BE2C (cell line): ENCODE results near the gene ATIC.

ENCODE experiments used
- DNase-seq: peaks from one replicate; pipeline ENCODE4 v3.0.0-alpha.2; 2020
- H3K27me3 ChIP-seq: fragments of 250-450 bp; sonication (Bioruptor Pico); 2 replicates; pipeline ENCODE4 v1.5.1; 2020; ENCODE audit warnings: mild to moderate bottlenecking
- H3K36me3 ChIP-seq: fragments of 250-450 bp; sonication (Bioruptor Pico); 2 replicates; pipeline ENCODE4 v1.5.1; 2020; ENCODE audit warnings: mild to moderate bottlenecking
- H3K4me1 ChIP-seq: fragments of 250-450 bp; sonication (Bioruptor Pico); 2 replicates; pipeline ENCODE4 v1.5.1; 2020
- H3K4me3 ChIP-seq: 2 replicates; pipeline ENCODE4 v1.5.1; 2011; ENCODE audit warnings: low read depth, low read length
- H3K9me3 ChIP-seq: fragments of 250-450 bp; sonication (Bioruptor Pico); 2 replicates; pipeline ENCODE4 v1.5.1; 2020
- TF ChIP-seq, protein P1 (sequence below): IDR thresholded peaks from 2 replicates; pipeline ENCODE4 v1.5.1; 2012; ENCODE audit warnings: mild to moderate bottlenecking, low read depth, low read length

ATIC gene

DNA sequence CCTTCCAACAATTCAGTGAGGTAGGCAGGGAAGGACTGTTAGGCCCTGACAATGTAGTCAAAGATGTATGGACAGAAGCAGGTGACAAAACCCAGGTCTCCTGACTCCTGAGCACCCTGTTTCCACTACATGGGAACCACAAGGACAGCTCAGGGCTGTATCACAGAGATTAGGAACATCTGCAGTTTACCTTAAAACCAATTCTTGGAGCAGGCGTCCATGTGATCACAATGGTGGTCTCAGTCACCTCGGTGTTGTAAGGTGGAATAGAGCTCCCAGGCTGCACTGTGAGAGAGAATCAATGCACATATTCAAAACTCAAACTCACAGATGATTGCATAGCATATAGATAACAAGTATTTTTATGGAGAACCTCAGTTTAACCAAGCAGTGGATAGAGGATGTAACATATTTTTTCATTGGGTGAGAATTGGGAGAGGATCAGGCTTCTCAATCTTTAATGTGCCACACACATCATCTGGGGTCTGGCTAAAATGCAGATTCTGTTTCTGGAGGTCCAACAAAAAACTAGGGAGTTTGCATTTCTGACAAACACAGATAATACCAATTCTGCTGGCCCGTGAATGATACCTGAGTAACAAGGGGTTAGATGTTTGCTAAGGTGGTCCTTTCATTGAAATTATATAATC, 87.3 kb downstream of the ATIC start:
- H3K4me1 ChIP-seq: no peaks in the 10 kb centered on the region
- TF ChIP-seq, protein P1, sequence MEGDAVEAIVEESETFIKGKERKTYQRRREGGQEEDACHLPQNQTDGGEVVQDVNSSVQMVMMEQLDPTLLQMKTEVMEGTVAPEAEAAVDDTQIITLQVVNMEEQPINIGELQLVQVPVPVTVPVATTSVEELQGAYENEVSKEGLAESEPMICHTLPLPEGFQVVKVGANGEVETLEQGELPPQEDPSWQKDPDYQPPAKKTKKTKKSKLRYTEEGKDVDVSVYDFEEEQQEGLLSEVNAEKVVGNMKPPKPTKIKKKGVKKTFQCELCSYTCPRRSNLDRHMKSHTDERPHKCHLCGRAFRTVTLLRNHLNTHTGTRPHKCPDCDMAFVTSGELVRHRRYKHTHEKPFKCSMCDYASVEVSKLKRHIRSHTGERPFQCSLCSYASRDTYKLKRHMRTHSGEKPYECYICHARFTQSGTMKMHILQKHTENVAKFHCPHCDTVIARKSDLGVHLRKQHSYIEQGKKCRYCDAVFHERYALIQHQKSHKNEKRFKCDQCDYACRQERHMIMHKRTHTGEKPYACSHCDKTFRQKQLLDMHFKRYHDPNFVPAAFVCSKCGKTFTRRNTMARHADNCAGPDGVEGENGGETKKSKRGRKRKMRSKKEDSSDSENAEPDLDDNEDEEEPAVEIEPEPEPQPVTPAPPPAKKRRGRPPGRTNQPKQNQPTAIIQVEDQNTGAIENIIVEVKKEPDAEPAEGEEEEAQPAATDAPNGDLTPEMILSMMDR: no peak
- no peaks in the 10 kb centered on the region for H3K27me3 ChIP-seq

More for the DNA sequence above, 87.3 kb downstream of the ATIC start:
- H3K4me3 ChIP-seq: no peak overlapping the region
- no peak for DNase-seq
- no peaks in the 10 kb centered on the region; the same call in 1 of the 2 replicates for H3K36me3 ChIP-seq
- no peaks in the 10 kb centered on the region for H3K9me3 ChIP-seq
